Dendritic cell treated with granulocyte-macrophage colony-stimulating factor and Interleukin-4, amounts not matched to agents 40 ng/mL and 50 ng/mL, for 4 days (primary cell): ENCODE measurements around the gene WDR55.
"Not testable (repeated sequence)": the region's sequence is repeated elsewhere in the genome, so short reads cannot be mapped to it uniquely, and the experiment has no call there.

Experiments
- H3K27ac Mint-ChIP-seq: one replicate; pipeline ENCODE4 v1.8.0; 2022; ENCODE audit warnings: mild to moderate bottlenecking, mixed read lengths
- H3K27me3 Mint-ChIP-seq: one replicate; pipeline ENCODE4 v1.8.0; 2022; ENCODE audit warnings: mild to moderate bottlenecking, mixed read lengths
- H3K36me3 Mint-ChIP-seq: one replicate; pipeline ENCODE4 v1.8.0; 2022; ENCODE audit warnings: low read depth, mixed read lengths
- H3K4me1 Mint-ChIP-seq: one replicate; pipeline ENCODE4 v1.8.0; 2022; ENCODE audit warnings: low read depth, mixed read lengths
- H3K4me3 Mint-ChIP-seq: one replicate; pipeline ENCODE4 v1.8.0; 2022; ENCODE audit warnings: mild to moderate bottlenecking, moderate library complexity, mixed read lengths
- H3K9me3 Mint-ChIP-seq: one replicate; pipeline ENCODE4 v1.8.0; 2022; ENCODE audit warnings: mixed read lengths
- intact Hi-C: fragments of 100-400 bp; cut with micrococcal nuclease; formaldehyde crosslinking; loops from one replicate; pipeline ENCODE4 v1.15.0; 2022

Gene WDR55

GRCh38 chr5:140707812-140708211, 43.1 kb downstream of the WDR55 start:
- Mint-ChIP-seq H3K36me3 (peaks cover 60% of the 10 kb centered on the region), H3K27ac (no peak overlapping the region), H3K4me3 (no peak overlapping the region), H3K27me3 (no peaks in the 10 kb centered on the region), H3K4me1 (peaks cover 29% of the 10 kb centered on the region), H3K9me3 (no peaks in the 10 kb centered on the region)
- intact Hi-C loops, result no loop called here

- Mint-ChIP-seq H3K4me1 (peaks cover 33% of the 10 kb centered on the region), H3K36me3 (peaks cover 50% of the 10 kb centered on the region)
- H3K27me3 Mint-ChIP-seq, H3K27ac Mint-ChIP-seq, H3K4me3 Mint-ChIP-seq, H3K9me3 Mint-ChIP-seq, intact Hi-C loops: not testable (repeated sequence)
Observed at GRCh38 chr5:140708787-140709186, 44.1 kb downstream of the WDR55 start.

- intact Hi-C loops, result loop anchor here (1.0 to 5.0 kb wide), 3 partner anchors 11 to 164 kb away; partner anchors contain the start of genes EIF4EBP3, WDR55 and ZMAT2
- Mint-ChIP-seq H3K4me1 (peaks cover 33% of the 10 kb centered on the region), H3K27ac (peak overlapping the region; percentile 95), H3K4me3 (peak overlapping the region; percentile 87), H3K27me3 (no peaks in the 10 kb centered on the region), H3K9me3 (no peaks in the 10 kb centered on the region), H3K36me3 (peaks cover 27% of the 10 kb centered on the region)
Observed at GRCh38 chr5:140710899-140711552, 46.3 kb downstream of the WDR55 start.

- Mint-ChIP-seq H3K27me3 (no peaks in the 10 kb centered on the region), H3K36me3 (peaks cover 20% of the 10 kb centered on the region), H3K9me3 (no peaks in the 10 kb centered on the region), H3K4me1 (peaks cover 33% of the 10 kb centered on the region), H3K4me3 (no peak overlapping the region), H3K27ac (peak overlapping the region; percentile 95)
- intact Hi-C loops, result loop anchor here (1.0 to 5.0 kb wide), 3 partner anchors 11 to 164 kb away; partner anchors contain the start of genes EIF4EBP3, WDR55 and ZMAT2
Observed at GRCh38 chr5:140711794-140712193, 47.1 kb downstream of the WDR55 start.

- intact Hi-C loops, result loop anchor here (5.0 kb wide), 1 partner anchor 166 kb away; the partner anchor contains the start of gene EIF4EBP3
- Mint-ChIP-seq H3K4me1 (peaks cover 38% of the 10 kb centered on the region), H3K27ac (no peak overlapping the region), H3K27me3 (no peaks in the 10 kb centered on the region), H3K9me3 (no peaks in the 10 kb centered on the region), H3K36me3 (peaks cover 8% of the 10 kb centered on the region), H3K4me3 (no peak overlapping the region)
Observed at GRCh38 chr5:140713562-140714094, 48.9 kb downstream of the WDR55 start.

GRCh38 chr5:140716238-140716637, 51.5 kb downstream of the WDR55 start:
- H3K27ac Mint-ChIP-seq, H3K27me3 Mint-ChIP-seq, H3K9me3 Mint-ChIP-seq, H3K4me3 Mint-ChIP-seq, H3K36me3 Mint-ChIP-seq, intact Hi-C loops: not testable (repeated sequence)
- peaks cover 24% of the 10 kb centered on the region for H3K4me1 Mint-ChIP-seq

GRCh38 chr5:140718266-140718592, 53.5 kb downstream of the WDR55 start:
- no peaks in the 10 kb centered on the region for H3K36me3 Mint-ChIP-seq
- H3K27ac Mint-ChIP-seq, result peak overlapping the region; percentile 12
- peaks cover 10% of the 10 kb centered on the region for H3K27me3 Mint-ChIP-seq
- intact Hi-C loops, result no loop called here
- no peak overlapping the region for H3K4me3 Mint-ChIP-seq
- H3K9me3 Mint-ChIP-seq, result no peaks in the 10 kb centered on the region
- H3K4me1 Mint-ChIP-seq, result peaks cover 12% of the 10 kb centered on the region

GRCh38 chr5:140720738-140721137, 56.0 kb downstream of the WDR55 start:
- H3K4me3 Mint-ChIP-seq, H3K9me3 Mint-ChIP-seq, H3K27ac Mint-ChIP-seq, H3K36me3 Mint-ChIP-seq: not testable (repeated sequence)
- peaks cover 27% of the 10 kb centered on the region for H3K27me3 Mint-ChIP-seq
- intact Hi-C loops, result loop anchor here (2.0 kb wide), 1 partner anchor 358 kb away; no protein-coding TSS in a partner anchor
- H3K4me1 Mint-ChIP-seq, result peaks cover 14% of the 10 kb centered on the region

- intact Hi-C loops, result loop anchor here (2.0 kb wide), 1 partner anchor 359 kb away; no protein-coding TSS in a partner anchor
- not testable (repeated sequence) for H3K4me3 Mint-ChIP-seq, H3K36me3 Mint-ChIP-seq
Observed at GRCh38 chr5:140721395-140721794, 56.7 kb downstream of the WDR55 start.

More at GRCh38 chr5:140721395-140721794, 56.7 kb downstream of the WDR55 start:
- Mint-ChIP-seq H3K4me1 (peaks cover 20% of the 10 kb centered on the region), H3K27me3 (peaks cover 27% of the 10 kb centered on the region)
- not testable (repeated sequence) for H3K27ac Mint-ChIP-seq, H3K9me3 Mint-ChIP-seq
